ENCODE measurements around the gene UBE2M.
A peak's percentile ranks its signal among the peaks of the same experiment; 100 is the strongest.

Gene UBE2M

GRCh38 chr19:58538257-58539168 lies 19.9 kb downstream of the UBE2M start:
- DNase-seq = peak; percentile 41

GRCh38 chr19:58536852-58537798 lies 21.3 kb downstream of the UBE2M start:
- no peak for DNase-seq

GRCh38 chr19:58535857-58536256 lies 22.6 kb downstream of the UBE2M start:
- DNase-seq = no peak

- no peak for DNase-seq
Observed at GRCh38 chr19:58531034-58531840, 27.2 kb downstream of the UBE2M start.

- no peak for DNase-seq
Observed at GRCh38 chr19:58529405-58529804, 29.0 kb downstream of the UBE2M start.

- DNase-seq = no peak
Observed at GRCh38 chr19:58522709-58523108, 35.7 kb downstream of the UBE2M start.

GRCh38 chr19:58521651-58522050 lies 36.8 kb downstream of the UBE2M start:
- no peak for DNase-seq

- DNase-seq = no peak
Observed at GRCh38 chr19:58520257-58520599, 38.2 kb downstream of the UBE2M start.

- DNase-seq = peak; percentile 89
Observed at GRCh38 chr19:58519355-58520256, 38.8 kb downstream of the UBE2M start, which contains the start of gene ZBTB45. ZBTB45 (minus strand) TSS chr19:58519810; CDS start chr19:58517673, 2,137 bp downstream.

GRCh38 chr19:58519087-58519354 lies 39.4 kb downstream of the UBE2M start:
- peak; percentile 53 for DNase-seq

GRCh38 chr19:58518256-58519086 lies 39.9 kb downstream of the UBE2M start:
- DNase-seq = no peak

- no peak for DNase-seq
Observed at GRCh38 chr19:58516964-58517833, 41.2 kb downstream of the UBE2M start.

GRCh38 chr19:58516246-58516836 lies 42.1 kb downstream of the UBE2M start:
- DNase-seq = no peak

GRCh38 chr19:58515259-58515658 lies 43.2 kb downstream of the UBE2M start:
- no peak for DNase-seq

GRCh38 chr19:58514564-58515022 lies 43.8 kb downstream of the UBE2M start:
- no peak for DNase-seq

- DNase-seq = peak; percentile 96
Observed at GRCh38 chr19:58513694-58514563, 44.5 kb downstream of the UBE2M start.

GRCh38 chr19:58513213-58513693 lies 45.2 kb downstream of the UBE2M start:
- no peak for DNase-seq
